Measurements from ENCODE around the gene EYA4. TPM values are rescaled to one million over a fixed set of nuclear protein-coding genes. Genes with fewer than 3 reads are reported as not detected.

The EYA4 gene
- total RNA-seq, 4 donors from 2014 or later: 0.09 to 1.1 (median 0.61) TPM

DNA sequence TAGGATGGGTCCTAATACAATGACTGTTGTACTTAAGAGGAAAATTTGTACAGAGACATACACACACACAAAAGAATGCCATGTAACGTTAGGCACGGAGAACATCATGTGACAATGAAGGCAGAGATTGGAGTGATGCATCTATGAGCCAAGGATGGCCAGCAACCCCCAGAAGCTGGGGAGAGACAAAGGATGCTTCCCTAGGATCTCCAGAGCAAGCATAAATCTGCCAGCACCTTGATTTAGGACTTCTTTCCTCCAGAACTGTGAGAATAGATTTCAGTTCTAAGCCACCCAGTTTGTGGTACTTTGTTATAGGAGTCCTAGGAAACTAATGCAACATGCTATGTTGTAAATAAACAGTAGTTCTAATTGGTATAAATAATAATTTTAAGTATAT lies 25.0 kb downstream of the EYA4 start:
- H3K36me3 ChIP-seq: no peaks in the 10 kb centered on the region
- H3K9me3 ChIP-seq: no peaks in the 10 kb centered on the region
- TF ChIP-seq POLR2A (IDR thresholded peaks at IDR 0.05): no peak
- H3K27ac ChIP-seq: no peak overlapping the region
- no peaks in the 10 kb centered on the region for H3K27me3 ChIP-seq
- intact Hi-C loops (cut with DNase I): no loop called here
- H3K4me1 ChIP-seq: no peaks in the 10 kb centered on the region
- H3K4me3 ChIP-seq: no peak overlapping the region
- WGBS, 2 donors: 75 to 91% methylated on average over 2 of the region's 2 CpGs
- DNase-seq: no peak

GRCh38 chr6:133268621-133269020 lies 27.5 kb downstream of the EYA4 start:
- Histone ChIP-seq H3K4me1 (no peaks in the 10 kb centered on the region), H3K9me3 (no peaks in the 10 kb centered on the region), H3K36me3 (no peaks in the 10 kb centered on the region), H3K27me3 (no peaks in the 10 kb centered on the region), H3K27ac (no peak overlapping the region), H3K4me3 (no peak overlapping the region)
- 75 to 80% methylated on average over 4 of the region's 5 CpGs for WGBS, 2 donors
- intact Hi-C loops (cut with DNase I): no loop called here
- DNase-seq: no peak
- TF ChIP-seq POLR2A (IDR thresholded peaks at IDR 0.05): no peak
- TF ChIP-seq, protein P1, sequence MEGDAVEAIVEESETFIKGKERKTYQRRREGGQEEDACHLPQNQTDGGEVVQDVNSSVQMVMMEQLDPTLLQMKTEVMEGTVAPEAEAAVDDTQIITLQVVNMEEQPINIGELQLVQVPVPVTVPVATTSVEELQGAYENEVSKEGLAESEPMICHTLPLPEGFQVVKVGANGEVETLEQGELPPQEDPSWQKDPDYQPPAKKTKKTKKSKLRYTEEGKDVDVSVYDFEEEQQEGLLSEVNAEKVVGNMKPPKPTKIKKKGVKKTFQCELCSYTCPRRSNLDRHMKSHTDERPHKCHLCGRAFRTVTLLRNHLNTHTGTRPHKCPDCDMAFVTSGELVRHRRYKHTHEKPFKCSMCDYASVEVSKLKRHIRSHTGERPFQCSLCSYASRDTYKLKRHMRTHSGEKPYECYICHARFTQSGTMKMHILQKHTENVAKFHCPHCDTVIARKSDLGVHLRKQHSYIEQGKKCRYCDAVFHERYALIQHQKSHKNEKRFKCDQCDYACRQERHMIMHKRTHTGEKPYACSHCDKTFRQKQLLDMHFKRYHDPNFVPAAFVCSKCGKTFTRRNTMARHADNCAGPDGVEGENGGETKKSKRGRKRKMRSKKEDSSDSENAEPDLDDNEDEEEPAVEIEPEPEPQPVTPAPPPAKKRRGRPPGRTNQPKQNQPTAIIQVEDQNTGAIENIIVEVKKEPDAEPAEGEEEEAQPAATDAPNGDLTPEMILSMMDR (IDR thresholded peaks at IDR 0.05): no peak

DNA sequence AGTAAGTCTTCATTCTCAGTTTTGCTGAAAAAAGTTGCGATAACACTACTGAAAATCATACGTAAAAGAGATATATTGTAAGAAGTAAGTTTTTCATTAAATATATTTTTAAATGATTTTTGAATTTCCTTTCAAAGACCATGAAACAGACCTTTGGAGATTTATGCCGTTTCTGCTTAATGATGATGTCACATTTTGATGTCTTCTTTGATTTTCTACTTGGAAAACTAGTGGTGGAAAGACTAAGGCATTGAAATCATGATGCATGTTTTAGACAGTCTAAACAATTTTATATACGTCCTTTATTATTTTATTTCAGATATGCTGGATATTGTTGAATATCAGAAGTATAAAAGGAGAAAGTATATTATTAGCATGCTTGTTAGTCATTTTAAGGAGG lies 33.7 kb downstream of the EYA4 start:
- no peaks in the 10 kb centered on the region for H3K36me3 ChIP-seq
- DNase-seq: no peak
- H3K9me3 ChIP-seq: no peaks in the 10 kb centered on the region
- no peaks in the 10 kb centered on the region for H3K27me3 ChIP-seq
- no peak overlapping the region for H3K27ac ChIP-seq
- no peaks in the 10 kb centered on the region for H3K4me1 ChIP-seq
- intact Hi-C loops (cut with DNase I): no loop called here
- 67 to 73% methylated on average over 4 of the region's 4 CpGs for WGBS, 2 donors
- no peak for TF ChIP-seq POLR2A (IDR thresholded peaks at IDR 0.05)
- TF ChIP-seq, protein P1 (IDR thresholded peaks at IDR 0.05): no peak
- no peak overlapping the region for H3K4me3 ChIP-seq

DNA sequence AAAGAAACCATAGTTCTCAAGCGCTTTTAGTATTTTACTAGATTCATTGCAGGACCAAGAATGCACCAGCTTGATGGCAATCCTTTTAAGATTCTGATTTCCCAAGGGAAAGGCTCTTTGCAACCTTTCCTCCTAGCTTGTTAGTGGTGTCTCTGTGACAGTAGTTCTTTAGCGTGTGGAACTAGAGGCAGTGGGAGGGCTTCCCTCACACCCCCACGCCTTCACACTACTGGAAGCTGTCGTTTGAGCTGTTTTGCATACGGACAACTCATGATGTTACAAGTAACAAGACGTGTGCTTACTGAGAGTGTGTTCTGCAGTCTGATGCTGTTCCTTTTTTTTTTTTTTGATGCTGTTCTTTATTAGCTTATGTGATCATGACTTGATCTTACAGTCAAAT lies 34.1 kb downstream of the EYA4 start:
- Histone ChIP-seq H3K4me3 (no peak overlapping the region), H3K4me1 (no peaks in the 10 kb centered on the region), H3K27me3 (no peaks in the 10 kb centered on the region), H3K27ac (no peak overlapping the region), H3K9me3 (no peaks in the 10 kb centered on the region), H3K36me3 (no peaks in the 10 kb centered on the region)
- no peak for DNase-seq
- no peak for TF ChIP-seq POLR2A (IDR thresholded peaks at IDR 0.05)
- TF ChIP-seq, protein P1 (IDR thresholded peaks at IDR 0.05): no peak
- WGBS, 2 donors: 45 to 50% methylated on average over 5 to 6 of the region's 6 CpGs
- intact Hi-C loops (cut with DNase I): no loop called here

- TF ChIP-seq POLR2A (IDR thresholded peaks at IDR 0.05): no peak
- TF ChIP-seq, protein P1 (IDR thresholded peaks at IDR 0.05): no peak
- Histone ChIP-seq H3K27me3 (no peaks in the 10 kb centered on the region), H3K4me3 (no peak overlapping the region), H3K27ac (no peak overlapping the region), H3K9me3 (no peaks in the 10 kb centered on the region), H3K36me3 (no peaks in the 10 kb centered on the region), H3K4me1 (no peaks in the 10 kb centered on the region)
- DNase-seq: no peak
- WGBS, 2 donors: 37 to 59% methylated on average over 2 of the region's 2 CpGs
- intact Hi-C loops (cut with DNase I): no loop called here
Measured at GRCh38 chr6:133277228-133277899, 36.2 kb downstream of the EYA4 start.

Measured in esophagus squamous epithelium (tissue), 5 donors.